ENCODE data around the gene HSPD1.

DNA sequence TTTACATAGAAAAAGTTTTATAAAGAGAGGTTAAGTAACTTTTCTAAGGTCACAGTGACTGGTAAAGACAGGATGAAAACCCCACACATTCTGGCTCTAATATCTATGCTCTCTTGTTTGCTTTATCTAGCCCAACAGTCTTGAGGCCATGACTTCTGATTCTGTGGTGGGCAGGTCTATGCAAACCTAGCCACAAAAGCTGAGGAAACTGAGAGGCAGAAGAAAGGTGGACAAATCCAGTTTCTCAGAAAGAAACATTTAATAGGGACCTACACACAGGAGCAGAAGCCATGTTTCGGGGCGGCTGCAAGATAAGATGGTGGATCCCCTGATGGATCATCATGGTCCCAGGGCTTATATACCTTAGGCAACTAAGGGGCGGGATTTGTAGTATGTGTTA, 21.8 kb downstream of the HSPD1 start:
- TF ChIP-seq, protein P1, sequence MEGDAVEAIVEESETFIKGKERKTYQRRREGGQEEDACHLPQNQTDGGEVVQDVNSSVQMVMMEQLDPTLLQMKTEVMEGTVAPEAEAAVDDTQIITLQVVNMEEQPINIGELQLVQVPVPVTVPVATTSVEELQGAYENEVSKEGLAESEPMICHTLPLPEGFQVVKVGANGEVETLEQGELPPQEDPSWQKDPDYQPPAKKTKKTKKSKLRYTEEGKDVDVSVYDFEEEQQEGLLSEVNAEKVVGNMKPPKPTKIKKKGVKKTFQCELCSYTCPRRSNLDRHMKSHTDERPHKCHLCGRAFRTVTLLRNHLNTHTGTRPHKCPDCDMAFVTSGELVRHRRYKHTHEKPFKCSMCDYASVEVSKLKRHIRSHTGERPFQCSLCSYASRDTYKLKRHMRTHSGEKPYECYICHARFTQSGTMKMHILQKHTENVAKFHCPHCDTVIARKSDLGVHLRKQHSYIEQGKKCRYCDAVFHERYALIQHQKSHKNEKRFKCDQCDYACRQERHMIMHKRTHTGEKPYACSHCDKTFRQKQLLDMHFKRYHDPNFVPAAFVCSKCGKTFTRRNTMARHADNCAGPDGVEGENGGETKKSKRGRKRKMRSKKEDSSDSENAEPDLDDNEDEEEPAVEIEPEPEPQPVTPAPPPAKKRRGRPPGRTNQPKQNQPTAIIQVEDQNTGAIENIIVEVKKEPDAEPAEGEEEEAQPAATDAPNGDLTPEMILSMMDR (IDR thresholded peaks at IDR 0.05), result no peak
- no peak for TF ChIP-seq EZH2 (IDR thresholded peaks at IDR 0.05)
- no peak for TF ChIP-seq EZH2phosphoT487 (IDR thresholded peaks at IDR 0.05)

Data from neural progenitor cell (in vitro differentiated cells).